Measurements from ENCODE around the gene AHCTF1. TPM values are rescaled to one million over a fixed set of nuclear protein-coding genes. Genes with fewer than 3 reads are reported as not detected.

The AHCTF1 gene
- total and polyA plus RNA-seq, 10 of the 15 experiments (the other 5 are each of a cell fraction or from before 2014, with no cell fraction given): 3.4 to 45.5 (median 17.8) TPM

- TF ChIP-seq, protein P1, sequence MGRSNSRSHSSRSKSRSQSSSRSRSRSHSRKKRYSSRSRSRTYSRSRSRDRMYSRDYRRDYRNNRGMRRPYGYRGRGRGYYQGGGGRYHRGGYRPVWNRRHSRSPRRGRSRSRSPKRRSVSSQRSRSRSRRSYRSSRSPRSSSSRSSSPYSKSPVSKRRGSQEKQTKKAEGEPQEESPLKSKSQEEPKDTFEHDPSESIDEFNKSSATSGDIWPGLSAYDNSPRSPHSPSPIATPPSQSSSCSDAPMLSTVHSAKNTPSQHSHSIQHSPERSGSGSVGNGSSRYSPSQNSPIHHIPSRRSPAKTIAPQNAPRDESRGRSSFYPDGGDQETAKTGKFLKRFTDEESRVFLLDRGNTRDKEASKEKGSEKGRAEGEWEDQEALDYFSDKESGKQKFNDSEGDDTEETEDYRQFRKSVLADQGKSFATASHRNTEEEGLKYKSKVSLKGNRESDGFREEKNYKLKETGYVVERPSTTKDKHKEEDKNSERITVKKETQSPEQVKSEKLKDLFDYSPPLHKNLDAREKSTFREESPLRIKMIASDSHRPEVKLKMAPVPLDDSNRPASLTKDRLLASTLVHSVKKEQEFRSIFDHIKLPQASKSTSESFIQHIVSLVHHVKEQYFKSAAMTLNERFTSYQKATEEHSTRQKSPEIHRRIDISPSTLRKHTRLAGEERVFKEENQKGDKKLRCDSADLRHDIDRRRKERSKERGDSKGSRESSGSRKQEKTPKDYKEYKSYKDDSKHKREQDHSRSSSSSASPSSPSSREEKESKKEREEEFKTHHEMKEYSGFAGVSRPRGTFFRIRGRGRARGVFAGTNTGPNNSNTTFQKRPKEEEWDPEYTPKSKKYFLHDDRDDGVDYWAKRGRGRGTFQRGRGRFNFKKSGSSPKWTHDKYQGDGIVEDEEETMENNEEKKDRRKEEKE (IDR thresholded peaks at IDR 0.05): no peak
- no peak for TF ChIP-seq USF2 (IDR thresholded peaks at IDR 0.05; ENCODE audit: borderline replicate concordance, low read depth, low read length)
- no peak for TF ChIP-seq NFXL1 (IDR thresholded peaks at IDR 0.05; ENCODE audit: borderline replicate concordance)
- TF ChIP-seq, protein P2, sequence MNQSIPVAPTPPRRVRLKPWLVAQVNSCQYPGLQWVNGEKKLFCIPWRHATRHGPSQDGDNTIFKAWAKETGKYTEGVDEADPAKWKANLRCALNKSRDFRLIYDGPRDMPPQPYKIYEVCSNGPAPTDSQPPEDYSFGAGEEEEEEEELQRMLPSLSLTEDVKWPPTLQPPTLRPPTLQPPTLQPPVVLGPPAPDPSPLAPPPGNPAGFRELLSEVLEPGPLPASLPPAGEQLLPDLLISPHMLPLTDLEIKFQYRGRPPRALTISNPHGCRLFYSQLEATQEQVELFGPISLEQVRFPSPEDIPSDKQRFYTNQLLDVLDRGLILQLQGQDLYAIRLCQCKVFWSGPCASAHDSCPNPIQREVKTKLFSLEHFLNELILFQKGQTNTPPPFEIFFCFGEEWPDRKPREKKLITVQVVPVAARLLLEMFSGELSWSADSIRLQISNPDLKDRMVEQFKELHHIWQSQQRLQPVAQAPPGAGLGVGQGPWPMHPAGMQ (IDR thresholded peaks at IDR 0.05; ENCODE audit: borderline replicate concordance): no peak
- TF ChIP-seq KDM1A (IDR thresholded peaks at IDR 0.05; ENCODE audit: borderline replicate concordance): no peak
- TF ChIP-seq JUNB (IDR thresholded peaks at IDR 0.05): no peak
Measured at GRCh38 chr1:246932366-246932700, 585 bp upstream of the AHCTF1 start (continued).
